ENCODE results near the gene TDRD15.
"Not testable (repeated sequence)": the region's sequence is repeated elsewhere in the genome, so short reads cannot be mapped to it uniquely, and the experiment has no call there.

The TDRD15 gene

DNA sequence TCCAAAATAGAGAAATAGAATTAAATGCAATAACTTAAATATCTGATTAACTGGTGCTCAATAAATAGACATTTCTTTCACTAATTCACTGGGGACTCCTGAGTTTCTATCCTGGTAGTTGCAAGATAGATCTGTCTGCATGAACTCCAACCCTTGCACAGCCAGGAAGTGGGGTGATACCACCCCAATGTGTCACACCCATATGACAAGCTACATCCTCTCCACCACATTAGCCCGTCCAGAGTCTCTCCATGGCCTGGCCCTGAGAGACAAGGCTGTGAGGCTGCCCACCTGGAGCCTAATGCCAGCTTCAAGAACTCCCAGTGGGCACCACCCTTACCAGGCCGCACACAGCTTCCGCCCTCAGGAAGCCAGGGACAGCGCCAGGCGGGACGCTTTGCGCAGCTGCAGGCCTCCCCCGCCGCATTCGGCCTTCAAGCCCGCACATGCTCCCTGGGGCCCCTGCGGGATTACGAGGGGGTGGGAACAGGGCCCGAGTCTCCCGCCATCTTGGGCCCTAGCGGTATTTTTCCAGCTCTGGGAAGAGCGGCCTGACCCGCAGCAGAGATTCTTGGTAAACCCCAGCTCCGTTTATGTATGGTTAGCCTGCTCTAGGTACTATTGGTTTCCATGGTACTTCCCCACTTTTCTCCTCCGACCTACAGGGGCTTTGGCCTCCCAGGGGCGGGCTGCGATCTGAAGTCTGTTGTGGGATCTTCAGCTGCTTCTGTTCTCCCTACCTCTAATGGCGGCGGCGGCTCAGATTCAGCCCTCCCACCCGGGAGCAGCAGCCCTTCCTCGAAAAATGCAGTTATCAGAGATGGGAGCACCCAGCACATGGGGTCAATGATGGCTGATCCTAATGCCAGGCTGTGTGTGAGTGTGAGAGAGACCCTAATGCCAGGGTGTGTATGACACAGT, at the start of gene TDRD15:
Gene TDRD15 (plus strand): TSS at position 496 of the 921 bp plus-strand sequence. CDS start 13,500 bp downstream, outside the sequence.
- DNase-seq: peak; percentile 30

DNA sequence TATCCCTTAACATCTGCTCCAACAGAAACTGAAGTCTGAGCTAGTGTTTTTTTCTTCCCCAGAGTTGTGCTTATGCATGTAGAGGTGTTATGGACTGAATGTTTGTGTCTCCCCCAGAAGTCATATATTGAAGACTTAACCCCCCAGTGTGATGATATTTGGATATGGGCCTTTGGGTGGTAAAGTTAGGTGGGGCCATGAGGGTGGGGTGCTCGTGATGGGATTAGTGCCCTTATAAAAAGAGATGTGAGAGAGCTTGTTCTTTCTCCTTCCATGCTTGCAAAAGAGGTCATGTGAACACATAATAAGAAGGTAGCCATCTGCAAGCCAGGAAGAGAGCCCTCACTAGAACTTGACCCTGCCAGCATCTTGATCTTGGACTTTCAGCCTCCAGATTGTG, 45.5 kb upstream of the TDRD15 start:
- DNase-seq: no peak

GRCh38 chr2:21083482-21083881, 40.3 kb upstream of the TDRD15 start:
- DNase-seq: no peak

DNA sequence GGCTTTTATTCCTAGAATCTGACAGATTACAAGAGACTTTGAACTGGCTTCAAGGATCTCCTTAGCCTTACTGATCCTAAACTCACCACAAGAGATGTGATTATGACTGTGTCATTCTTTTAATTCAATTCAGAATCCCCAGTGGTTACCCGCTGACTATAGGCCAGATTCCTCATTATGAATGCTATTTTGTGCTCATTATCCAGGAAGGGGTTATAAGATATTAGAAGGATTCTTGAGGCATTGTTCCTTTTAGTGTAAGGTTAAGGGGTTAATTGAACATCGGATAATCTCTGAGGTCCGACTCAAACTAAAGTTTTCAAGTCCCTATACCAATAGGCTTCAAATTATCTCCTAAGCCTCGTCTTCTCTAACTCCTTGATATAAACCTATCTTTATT, 39.4 kb upstream of the TDRD15 start:
- no peak for DNase-seq

DNA sequence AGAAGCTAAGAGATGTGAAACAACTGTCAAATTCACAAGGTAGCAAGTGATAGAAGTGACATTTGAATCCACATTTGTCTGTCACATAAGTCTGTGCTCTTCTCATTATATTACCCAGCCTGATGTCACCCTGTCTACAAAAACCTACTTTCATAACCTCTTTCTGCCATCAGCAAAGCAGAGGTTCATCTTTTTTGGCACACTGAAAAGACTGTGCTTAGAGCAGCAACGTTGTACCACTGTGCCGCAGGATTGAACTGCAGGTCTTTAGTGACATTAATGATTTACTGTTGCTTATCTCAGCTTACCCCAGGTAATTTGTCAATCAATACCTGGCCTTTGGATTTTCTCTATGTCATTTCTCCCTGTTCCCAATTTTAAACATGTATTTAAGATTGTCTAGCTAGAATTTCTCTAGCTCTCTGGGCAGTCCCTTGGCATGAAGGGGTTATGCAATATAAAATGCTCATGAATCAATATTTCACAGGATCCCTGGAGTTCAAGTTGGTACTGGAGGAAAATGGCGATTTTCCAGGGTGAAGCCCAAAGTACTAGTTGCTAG, 31.4 kb upstream of the TDRD15 start:
- no peak for DNase-seq

- DNase-seq: no peak
Observed at GRCh38 chr2:21095178-21095577, 28.6 kb upstream of the TDRD15 start.

DNA sequence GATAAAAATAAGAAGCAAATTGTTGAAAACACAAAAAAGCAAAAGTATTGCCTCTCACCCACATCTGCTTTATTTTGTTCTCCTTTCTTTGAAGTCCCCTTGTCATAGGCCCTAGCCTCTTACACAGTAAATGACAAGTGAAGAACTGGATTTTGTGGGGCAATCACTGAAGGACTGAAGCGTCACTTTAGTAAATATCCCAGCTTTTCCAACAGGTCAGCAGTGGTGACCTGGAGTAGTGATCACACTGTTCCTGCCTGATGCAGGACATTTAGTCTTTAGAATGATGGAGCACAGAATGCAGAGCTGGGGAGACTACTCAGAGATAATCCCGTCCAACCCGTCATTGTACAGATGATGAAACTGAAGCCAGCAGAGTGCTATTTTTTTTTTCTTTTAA, 28.1 kb upstream of the TDRD15 start:
- DNase-seq: no peak

- no peak for DNase-seq
Observed at GRCh38 chr2:21096458-21096857, 27.3 kb upstream of the TDRD15 start.

DNA sequence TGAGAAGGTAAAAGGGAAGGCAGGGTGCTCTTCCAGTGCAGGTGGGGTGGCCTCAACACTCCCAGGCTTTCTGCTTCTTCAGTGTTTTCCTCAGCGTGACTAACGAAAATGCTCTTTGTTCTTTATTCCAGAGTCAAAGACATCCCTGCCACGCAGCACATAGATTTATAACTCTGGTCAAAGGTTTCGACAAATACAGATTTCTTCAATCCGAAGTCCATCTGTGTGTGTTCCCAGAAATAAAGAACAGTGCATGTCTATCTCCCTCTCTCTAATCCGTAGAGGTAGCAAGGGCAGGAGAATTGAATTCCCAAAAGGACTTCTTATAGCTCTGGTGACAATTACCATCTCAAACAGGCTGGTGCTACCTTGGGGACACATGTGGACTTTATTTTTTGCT, 26.4 kb upstream of the TDRD15 start:
- DNase-seq: no peak

DNA sequence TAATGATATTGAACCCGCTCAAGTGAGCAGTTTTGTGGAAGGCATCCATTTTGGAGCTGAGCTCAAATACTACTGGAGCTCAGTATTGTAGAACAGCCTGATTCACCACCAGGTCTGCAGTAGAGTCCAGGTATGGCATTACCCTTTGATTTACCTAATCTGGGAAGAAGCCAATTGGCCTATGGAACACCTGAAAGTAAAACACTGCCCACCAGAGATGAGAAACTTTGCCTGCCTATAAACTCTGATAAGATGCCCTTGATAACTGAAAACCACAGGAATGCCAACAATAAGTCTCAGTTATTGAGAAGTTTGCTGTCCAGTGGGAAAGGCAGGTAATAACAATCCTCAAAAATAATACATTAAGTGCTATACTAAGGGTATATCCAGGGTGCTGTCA, 25.5 kb upstream of the TDRD15 start:
- DNase-seq: no peak

DNA sequence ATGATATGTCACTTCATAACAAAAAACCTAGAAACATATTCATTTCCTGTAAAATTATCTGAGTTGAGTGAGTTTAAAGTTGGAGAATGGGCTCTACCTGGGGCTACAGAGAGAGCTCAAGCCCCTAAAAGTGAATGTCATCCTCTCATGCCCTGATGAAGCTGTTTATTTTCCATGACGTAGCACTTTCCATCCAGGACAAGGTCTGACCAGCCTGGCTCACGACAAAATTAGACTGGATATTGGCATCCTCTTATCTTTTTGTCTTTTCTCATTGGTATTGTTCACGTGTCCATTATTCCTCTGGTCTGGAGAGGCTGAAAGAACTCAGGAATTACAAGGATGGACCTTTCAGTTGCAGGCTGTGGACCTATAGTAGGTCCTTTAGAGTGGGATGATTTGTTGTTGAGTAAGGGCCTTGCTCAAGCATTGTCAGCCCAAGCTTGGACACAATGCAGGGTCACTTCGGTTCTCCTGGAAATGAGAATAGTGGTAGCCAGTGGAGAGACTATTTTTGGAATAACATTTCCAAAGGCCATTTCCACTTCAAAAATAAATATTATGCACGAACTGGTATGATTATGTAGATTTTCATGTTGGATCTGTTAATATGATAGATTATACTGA, 24.4 kb upstream of the TDRD15 start:
- DNase-seq: no peak

DNA sequence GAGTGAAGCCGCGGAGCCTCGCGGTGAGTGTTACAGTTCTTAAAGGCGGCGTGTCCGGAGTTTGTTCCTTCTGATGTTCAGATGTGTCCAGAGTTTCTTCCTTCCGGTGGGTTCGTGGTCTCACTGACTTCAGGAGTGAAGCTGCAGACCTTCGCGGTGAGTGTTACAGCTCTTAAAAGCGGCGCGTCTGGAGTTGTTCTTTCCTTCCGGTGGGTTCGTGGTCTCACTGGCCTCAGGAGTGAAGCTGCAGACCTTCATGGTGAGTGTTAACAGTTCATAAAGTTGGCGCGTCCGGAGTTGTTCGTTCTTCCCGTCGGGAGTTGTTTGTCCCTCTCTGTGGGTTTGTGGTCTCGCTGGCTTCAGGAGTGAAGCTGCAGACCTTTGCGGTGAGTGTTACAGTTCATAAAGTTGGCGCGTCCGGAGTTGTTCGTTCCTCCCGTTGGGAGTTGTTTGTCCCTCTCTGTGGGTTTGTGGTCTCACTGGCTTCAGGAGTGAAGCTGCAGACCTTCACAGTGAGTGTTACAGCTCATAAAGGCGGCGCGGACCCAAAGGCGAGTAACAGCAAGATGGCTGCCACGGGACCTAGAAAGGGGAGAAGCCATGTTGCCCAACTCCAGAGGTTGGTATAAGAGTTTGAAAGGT, 22.1 kb upstream of the TDRD15 start:
- DNase-seq: not testable (repeated sequence)

DNA sequence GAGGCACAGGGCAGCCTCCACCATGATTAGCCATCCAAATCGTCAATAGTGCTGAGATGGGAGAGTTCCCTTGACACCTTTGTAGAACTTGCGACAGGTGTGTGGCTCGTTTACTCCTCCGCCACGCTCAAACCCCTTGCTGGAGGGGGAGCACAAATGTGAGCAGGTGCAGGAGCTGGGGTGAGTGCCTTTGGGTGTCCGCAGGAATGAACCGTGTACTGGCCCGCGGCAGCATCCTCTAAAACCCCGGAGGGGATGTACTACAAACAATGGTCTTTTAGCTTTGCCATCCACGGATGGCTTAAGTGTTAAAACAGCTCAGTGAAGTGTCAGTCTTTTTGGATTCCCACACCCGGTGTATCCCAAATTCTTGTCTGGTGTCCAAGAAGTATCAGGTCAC, 21.4 kb upstream of the TDRD15 start:
- DNase-seq: no peak

- peak; percentile 23 for DNase-seq
Observed at GRCh38 chr2:21103274-21103891, 20.4 kb upstream of the TDRD15 start.

GRCh38 chr2:21104030-21104660, 19.6 kb upstream of the TDRD15 start:
- no peak for DNase-seq

- DNase-seq: no peak
Observed at GRCh38 chr2:21111012-21111411, 12.8 kb upstream of the TDRD15 start.

GRCh38 chr2:21117688-21118087, 6.1 kb upstream of the TDRD15 start:
- DNase-seq: no peak

- DNase-seq: peak; percentile 5
Observed at GRCh38 chr2:21118302-21118920, 5.4 kb upstream of the TDRD15 start.

- no peak for DNase-seq
Observed at GRCh38 chr2:21131861-21132260, 8.1 kb downstream of the TDRD15 start.

DNA sequence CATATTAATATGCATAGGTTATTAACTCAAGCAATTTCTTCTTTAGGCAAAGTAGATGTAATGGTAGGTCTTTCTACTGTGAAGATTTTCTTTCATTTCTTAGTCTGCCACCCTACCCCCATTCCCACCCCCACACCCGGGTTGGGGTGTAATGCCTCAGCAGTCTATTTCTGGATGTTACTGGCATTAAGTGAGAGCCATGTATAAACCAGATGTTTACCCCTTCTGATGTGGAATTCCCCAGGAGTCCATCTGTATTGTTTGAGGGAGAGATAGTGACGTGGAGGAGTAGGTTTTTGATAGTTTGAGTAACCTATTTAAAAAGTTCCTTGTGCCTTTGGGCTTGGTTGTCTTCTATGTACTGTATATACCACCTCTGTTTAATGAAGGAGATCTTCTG, 11.8 kb downstream of the TDRD15 start:
- no peak for DNase-seq

GRCh38 chr2:21142149-21142548, 18.4 kb downstream of the TDRD15 start:
- no peak for DNase-seq

GRCh38 chr2:21146638-21147037, 22.9 kb downstream of the TDRD15 start:
- DNase-seq: no peak
